Nephron (organoid): ENCODE measurements around the gene ATG13.

Source experiments
- H3K27ac Mint-ChIP-seq, 3 experiments: 2 replicates each; pipeline ENCODE4 v1.8.0; 2020; ENCODE audit warnings: mixed read lengths in 3 of 3, mild to moderate bottlenecking in 2 of 3, moderate library complexity in 1 of 3
- H3K27me3 Mint-ChIP-seq: 2 replicates; pipeline ENCODE4 v1.8.0; 2021; ENCODE audit warnings: low read depth, mild to moderate bottlenecking, moderate library complexity, mixed read lengths
- H3K36me3 Mint-ChIP-seq: 2 replicates; pipeline ENCODE4 v1.8.0; 2020; ENCODE audit warnings: low read depth, mixed read lengths
- H3K4me1 Mint-ChIP-seq: 2 replicates; pipeline ENCODE4 v1.8.0; 2020; ENCODE audit warnings: mixed read lengths
- H3K4me3 Mint-ChIP-seq, 3 experiments: 2 replicates each; pipeline ENCODE4 v1.8.0; 2020; ENCODE audit warnings: mild to moderate bottlenecking in 3 of 3, mixed read lengths in 3 of 3, moderate library complexity in 2 of 3
- H3K9me3 Mint-ChIP-seq: 2 replicates; pipeline ENCODE4 v1.8.0; 2020; ENCODE audit warnings: mixed read lengths
- CTCF ChIP-seq, 3 experiments: fragments of 200-600 bp; sonication (generic); IDR thresholded peaks; one replicate each; pipeline ENCODE4 v1.5.0; 2021; ENCODE audit warnings: antibody characterized with exemption in 3 of 3; ENCODE audit not compliant: unreplicated experiment in 3 of 3

Gene ATG13

GRCh38 chr11:46633291-46634217 is 16.2 kb downstream of the ATG13 start:
- Mint-ChIP-seq H3K27ac (no peak overlapping the region), H3K4me3 (no peak overlapping the region), H3K36me3 (peaks cover 26% of the 10 kb centered on the region), H3K27me3 (no peaks in the 10 kb centered on the region), H3K9me3 (no peaks in the 10 kb centered on the region), H3K4me1 (no peaks in the 10 kb centered on the region)
- TF ChIP-seq CTCF (IDR thresholded peaks at IDR 0.05; ENCODE audit: unreplicated experiment in 3 of 3), result no peak

DNA sequence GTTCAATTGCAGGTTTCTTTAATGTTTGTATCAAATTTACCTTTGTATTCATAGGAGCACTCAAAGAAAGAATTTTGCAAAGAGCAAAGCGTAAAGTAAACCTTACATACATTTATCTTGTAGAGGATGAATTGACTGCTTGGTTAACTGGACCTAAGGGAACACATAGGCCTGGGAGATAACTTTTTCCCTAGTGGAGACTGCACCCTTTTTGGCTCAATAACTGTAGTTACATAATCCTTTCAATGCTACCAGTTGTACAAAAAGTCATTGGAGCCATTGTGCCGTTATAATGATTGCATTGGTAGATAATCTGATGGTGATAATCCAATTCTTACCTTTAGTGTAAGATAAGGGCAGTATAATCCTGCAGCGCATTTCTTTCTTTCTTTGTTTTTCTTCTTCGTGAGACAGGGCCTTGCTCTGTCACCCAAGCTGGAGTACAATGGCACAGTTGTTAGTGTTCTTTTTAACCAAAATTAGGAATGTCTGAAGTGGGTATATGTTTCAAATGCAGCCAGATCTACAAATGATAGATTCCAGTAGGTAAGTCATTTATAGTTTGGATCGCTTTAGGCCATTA is 18.3 kb downstream of the ATG13 start:
- no peaks in the 10 kb centered on the region for H3K9me3 Mint-ChIP-seq
- H3K4me3 Mint-ChIP-seq, result no peak overlapping the region
- no peak for TF ChIP-seq CTCF (IDR thresholded peaks at IDR 0.05; ENCODE audit: unreplicated experiment in 3 of 3)
- H3K36me3 Mint-ChIP-seq, result peaks cover 35% of the 10 kb centered on the region
- no peak overlapping the region for H3K27ac Mint-ChIP-seq
- H3K27me3 Mint-ChIP-seq, result no peaks in the 10 kb centered on the region
- no peaks in the 10 kb centered on the region for H3K4me1 Mint-ChIP-seq

GRCh38 chr11:46637546-46637945 is 20.2 kb downstream of the ATG13 start:
- Mint-ChIP-seq H3K36me3 (peaks cover 28% of the 10 kb centered on the region), H3K27ac (no peak overlapping the region), H3K4me1 (no peaks in the 10 kb centered on the region), H3K4me3 (no peak overlapping the region), H3K9me3 (no peaks in the 10 kb centered on the region), H3K27me3 (no peaks in the 10 kb centered on the region)
- no peak for TF ChIP-seq CTCF (IDR thresholded peaks at IDR 0.05; ENCODE audit: unreplicated experiment in 3 of 3)

DNA sequence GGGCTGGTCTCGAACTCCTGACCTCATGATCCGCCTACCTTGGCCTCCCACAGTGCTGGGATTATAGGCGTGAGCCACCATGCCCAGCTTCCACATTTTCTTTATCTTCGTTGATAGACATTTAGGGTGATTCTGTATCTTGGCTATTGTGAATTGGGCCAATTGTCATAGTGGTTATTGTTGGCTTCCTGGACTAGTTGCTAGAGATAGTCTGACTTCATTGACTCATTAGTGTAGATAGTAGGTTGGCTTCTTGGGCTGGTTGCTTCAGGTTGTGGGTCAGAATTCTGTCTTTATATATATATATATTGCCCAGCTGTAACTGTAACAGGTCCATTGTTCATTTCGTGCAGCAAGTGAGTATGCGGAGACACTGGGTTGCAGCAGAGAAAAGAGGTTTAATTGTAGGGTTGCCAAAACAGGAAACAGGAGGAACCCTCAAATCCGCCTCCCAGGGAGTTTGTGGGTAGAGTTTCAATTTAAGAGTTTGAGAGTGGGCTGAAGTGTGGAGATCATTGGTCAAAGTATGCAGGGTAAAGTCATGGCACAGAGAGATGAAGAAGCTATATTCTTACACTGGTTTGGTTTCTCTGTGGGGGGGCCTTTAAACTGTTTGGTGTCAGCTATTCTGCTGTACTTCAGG is 22.0 kb downstream of the ATG13 start:
- H3K4me3 Mint-ChIP-seq, result no peak overlapping the region
- H3K27me3 Mint-ChIP-seq, result no peaks in the 10 kb centered on the region
- H3K4me1 Mint-ChIP-seq, result no peaks in the 10 kb centered on the region
- no peak for TF ChIP-seq CTCF (IDR thresholded peaks at IDR 0.05; ENCODE audit: unreplicated experiment in 3 of 3)
- H3K9me3 Mint-ChIP-seq, result no peaks in the 10 kb centered on the region
- peak overlapping the region in 2 of 3 experiments; percentile 54 to 86 for H3K27ac Mint-ChIP-seq
- peaks cover 36% of the 10 kb centered on the region for H3K36me3 Mint-ChIP-seq

DNA sequence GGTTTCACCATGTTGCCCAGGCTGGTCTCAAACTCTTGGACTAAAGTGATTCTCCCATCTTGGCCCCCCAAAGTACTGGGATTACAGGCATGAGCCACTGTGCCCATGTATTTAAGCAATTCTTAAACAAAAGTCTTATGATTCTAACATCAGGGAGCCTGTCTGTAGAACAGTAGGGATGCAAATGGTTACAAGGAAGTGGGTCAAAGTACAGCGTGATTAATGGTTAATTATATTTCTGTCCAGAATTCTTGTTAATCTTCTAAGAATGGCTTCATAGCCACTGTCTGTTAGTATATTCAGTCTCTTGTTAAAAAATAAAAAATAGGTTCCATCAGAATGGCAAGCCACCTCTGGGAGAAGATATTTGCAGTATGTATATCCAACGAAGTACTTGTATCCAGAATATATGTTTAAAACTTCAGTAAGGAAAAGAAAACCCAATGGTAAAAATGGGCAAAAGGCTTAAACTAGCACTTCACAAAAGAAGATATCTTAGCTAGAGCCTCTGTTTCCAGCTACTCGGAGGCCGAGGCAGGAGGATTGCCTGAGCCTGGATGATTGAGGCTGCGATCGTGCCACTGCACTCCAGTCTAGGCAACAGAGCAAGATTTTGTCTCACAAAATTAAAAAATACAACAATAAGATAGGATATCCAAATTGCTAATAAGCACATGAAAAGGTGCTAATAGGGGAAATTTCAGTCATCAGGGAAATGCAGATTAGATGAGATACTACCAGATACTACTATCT is 22.9 kb downstream of the ATG13 start:
- Mint-ChIP-seq H3K27me3 (no peaks in the 10 kb centered on the region), H3K9me3 (no peaks in the 10 kb centered on the region), H3K27ac (peak overlapping the region; percentile 42 to 88 (median 86)), H3K4me3 (no peak overlapping the region), H3K4me1 (no peaks in the 10 kb centered on the region), H3K36me3 (peaks cover 43% of the 10 kb centered on the region)
- TF ChIP-seq CTCF (IDR thresholded peaks at IDR 0.05; ENCODE audit: unreplicated experiment in 3 of 3), result no peak
